ENCODE results near the gene THSD7A.

Gene THSD7A

GRCh38 chr7:11747715-11748485, 84.1 kb downstream of the THSD7A start:
- no peak for DNase-seq

- no peak for DNase-seq
Observed at GRCh38 chr7:11746591-11746990, 85.4 kb downstream of the THSD7A start.

DNA sequence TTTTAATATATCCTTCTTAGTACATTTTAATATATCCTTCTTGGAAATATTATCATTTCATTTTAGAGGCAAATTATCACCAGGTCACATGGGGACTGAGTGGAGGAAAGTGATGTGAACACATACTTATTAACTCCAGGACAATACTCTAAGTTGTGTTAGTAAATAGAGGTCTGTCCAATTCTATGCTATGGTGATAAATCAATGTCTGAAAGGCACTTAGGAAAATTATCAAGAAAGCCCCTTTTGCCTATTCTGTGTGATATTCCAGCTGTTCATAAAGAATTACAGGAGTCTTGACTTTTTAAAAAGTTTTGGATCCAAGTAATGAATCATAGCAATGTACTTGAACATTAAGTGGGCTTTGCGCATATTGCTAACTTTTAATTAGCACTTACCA, 88.5 kb downstream of the THSD7A start:
- DNase-seq: no peak

DNA sequence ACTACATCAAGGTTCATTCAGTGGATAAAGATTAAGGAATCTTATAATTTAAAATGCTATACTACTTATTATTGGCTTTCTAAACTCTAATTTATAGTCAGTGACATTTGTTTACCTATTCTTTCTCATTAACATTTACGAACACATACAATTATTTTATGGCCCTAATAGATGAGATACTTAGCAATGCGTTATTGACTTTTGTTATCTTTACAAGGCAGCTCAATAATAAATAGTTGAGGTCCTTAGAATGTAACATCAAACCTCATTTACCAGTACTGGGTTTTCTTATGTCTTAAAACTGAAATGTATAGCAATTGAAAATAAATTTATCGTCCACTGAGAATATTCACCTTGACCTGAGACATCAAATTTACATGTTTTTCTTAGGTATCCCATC, 89.0 kb downstream of the THSD7A start:
- DNase-seq: no peak

GRCh38 chr7:11742496-11742895, 89.5 kb downstream of the THSD7A start:
- DNase-seq: peak; percentile 90

GRCh38 chr7:11737723-11738122, 94.3 kb downstream of the THSD7A start:
- DNase-seq: no peak

GRCh38 chr7:11732207-11732606, 99.8 kb downstream of the THSD7A start:
- DNase-seq: no peak

- no peak for DNase-seq
Observed at GRCh38 chr7:11730725-11731124, 101.3 kb downstream of the THSD7A start.

GRCh38 chr7:11727864-11728263, 104.1 kb downstream of the THSD7A start:
- DNase-seq: no peak

GRCh38 chr7:11726794-11727155, 105.2 kb downstream of the THSD7A start:
- DNase-seq: peak; percentile 80

- peak; percentile 82 for DNase-seq
Observed at GRCh38 chr7:11726001-11726793, 105.8 kb downstream of the THSD7A start.

- DNase-seq: no peak
Observed at GRCh38 chr7:11716185-11716584, 115.8 kb downstream of the THSD7A start.

GRCh38 chr7:11714676-11715075, 117.3 kb downstream of the THSD7A start:
- no peak for DNase-seq

- DNase-seq: no peak
Observed at GRCh38 chr7:11714205-11714604, 117.8 kb downstream of the THSD7A start.

- no peak for DNase-seq
Observed at GRCh38 chr7:11713352-11713751, 118.6 kb downstream of the THSD7A start.

- no peak for DNase-seq
Observed at GRCh38 chr7:11710377-11710776, 121.6 kb downstream of the THSD7A start.

DNA sequence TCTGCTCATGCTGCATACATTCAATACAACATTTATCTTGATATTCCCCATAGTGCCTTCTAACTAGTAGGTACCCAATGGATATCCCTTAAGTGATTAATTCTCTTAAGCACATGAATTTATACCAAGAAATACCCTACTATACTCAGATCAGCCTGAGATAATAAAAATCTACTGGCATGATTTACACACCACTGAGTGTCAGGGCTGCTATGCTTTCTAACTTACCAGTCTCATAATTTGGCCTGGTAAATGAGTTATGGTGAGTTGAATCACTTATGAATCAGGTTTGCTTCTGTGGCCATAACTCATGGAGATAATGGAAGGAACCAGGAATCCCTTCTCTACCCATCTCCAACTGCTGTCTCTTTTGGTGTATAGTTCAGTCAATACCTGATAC, 122.8 kb downstream of the THSD7A start:
- DNase-seq: no peak

GRCh38 chr7:11707606-11708193, 124.3 kb downstream of the THSD7A start:
- peak; percentile 38 for DNase-seq

DNA sequence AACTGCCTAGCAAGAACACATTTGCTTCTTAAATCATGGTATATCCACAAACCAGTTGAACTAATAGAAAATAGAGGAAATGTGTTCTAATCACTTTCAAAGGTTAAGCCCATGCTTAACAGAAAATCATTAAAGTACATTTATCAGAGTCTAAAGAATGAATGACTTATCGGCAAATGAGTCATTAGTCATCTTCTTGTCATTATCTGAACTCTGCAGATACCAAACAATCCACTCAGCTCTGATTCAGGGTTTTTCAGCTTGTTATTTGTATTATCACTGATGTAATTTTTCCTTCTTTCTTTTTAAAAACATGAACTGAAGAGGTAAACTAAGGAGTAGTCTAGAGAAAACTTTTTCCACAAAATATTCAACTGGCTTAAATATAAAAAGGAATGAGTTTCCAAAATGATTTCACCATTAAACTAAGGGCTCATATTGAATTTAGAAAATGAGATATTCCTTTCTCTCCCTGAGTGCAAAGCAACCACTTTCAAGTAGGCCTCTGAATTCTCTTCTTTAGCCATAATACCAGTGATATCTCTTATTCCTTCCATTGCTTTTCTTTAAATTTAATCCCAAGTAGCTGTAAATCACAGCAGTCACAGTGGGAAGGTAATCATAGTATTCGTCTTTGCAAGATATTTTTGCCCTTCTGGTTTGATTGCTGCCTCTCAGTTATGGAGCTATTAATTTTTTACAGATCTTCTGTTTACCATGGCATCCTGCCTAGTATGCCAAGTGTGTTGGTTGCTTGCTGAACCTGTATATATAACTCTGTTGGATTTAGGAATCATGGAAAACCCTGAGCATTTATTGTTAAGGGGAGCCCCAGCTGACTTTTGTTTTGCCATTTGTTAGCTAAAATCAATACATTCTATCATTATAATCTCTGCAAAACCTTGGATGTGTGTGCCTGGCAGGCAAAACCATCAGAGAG, 125.1 kb downstream of the THSD7A start:
- peak; percentile 59 for DNase-seq

DNA sequence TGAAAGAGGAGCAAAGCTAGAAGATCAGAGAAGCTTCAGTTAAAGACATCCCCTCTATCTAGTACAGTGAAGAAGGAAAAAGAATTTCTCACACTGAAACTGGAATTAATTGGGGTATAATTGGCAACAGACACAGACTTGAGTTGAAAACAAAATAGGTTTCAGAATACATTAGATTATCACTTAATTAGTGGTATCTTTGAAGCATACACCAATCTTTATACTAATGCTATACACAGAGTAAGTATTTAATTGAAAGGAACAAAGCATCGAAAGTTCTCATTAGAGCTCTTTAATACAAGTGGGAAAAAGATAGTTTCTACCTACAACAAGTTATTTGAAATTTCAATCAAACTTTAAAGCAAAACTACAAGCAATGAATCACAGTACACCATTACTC, 128.2 kb downstream of the THSD7A start:
- no peak for DNase-seq

DNA sequence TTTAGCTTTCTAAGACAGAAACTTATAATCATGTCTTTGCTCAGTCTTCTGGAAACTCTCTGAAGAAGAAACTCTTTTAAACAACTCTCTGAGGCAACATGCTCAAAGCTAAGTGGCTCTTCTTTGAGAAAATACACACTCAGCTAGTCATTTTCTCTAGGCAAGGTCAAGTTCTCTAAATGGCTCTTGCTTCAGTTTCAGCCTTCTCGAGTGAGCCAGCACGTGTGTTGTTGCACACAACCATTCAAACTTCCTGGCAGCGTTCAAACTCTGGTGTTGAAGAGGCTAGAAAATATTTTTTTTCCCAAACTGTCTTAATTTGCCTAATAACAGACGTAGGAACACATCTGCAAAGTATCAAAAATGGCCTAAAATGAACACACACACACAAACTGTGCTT, 129.1 kb downstream of the THSD7A start:
- no peak for DNase-seq

DNA sequence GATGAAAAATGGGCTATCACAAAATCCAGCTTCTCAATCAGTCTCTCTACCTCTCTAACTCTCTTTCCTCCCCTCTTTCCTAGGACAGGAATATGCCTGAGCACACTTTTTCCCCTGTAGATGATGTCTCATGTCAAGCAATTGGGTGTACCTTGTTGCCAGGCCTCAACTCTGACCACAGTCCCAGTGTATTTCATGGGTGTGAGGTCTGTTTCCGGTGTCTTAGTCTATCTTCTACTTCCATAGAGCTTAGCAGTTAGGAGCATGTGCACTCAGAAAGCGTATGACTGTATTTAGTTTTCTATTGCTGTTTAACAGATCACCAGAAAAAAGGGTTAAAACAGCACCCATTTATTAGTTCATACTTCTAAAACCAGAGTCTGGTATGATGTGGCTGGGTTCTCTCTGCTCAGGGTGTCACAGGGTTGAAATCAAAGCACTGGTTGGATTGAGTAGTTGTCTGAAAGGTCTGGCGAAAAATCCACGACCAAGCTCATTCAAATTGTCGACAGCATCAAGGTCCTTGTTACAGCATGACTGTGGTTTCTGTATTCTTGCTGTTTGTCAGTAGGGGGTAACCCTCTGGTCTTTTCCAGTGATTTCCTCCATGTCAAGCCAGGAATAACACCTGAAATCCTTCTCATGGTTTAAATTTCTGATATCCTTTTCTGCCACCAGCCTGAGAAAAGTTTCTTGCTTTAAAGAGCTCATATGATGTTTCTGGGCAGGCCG, 130.0 kb downstream of the THSD7A start:
- no peak for DNase-seq
